Thymus (tissue), 11 donors: ENCODE measurements around the gene GAS7. TPM values are rescaled to one million over a fixed set of nuclear protein-coding genes. Genes with fewer than 3 reads are reported as not detected.

Experiments
- DNase-seq, 9 donors: peaks; one replicate each; pipeline ENCODE4 v3.0.0-alpha.2; 2013; ENCODE audit warnings: low spot score in 9 of 9, low read depth in 6 of 9, missing footprints in 1 of 9
- H3K27ac ChIP-seq, 2 donors: one replicate each; pipeline ENCODE4 v1.5.1; 2013; ENCODE audit warnings: control low read depth in 1 of 2, low read depth in 1 of 2, low read length in 1 of 2, mild to moderate bottlenecking in 1 of 2, moderate library complexity in 1 of 2
- H3K27me3 ChIP-seq, 2 donors: one replicate each; pipeline ENCODE4 v1.5.1; 2013; ENCODE audit warnings: low read length in 1 of 2; ENCODE audit not compliant: control insufficient read depth in 2 of 2, insufficient read depth in 1 of 2
- H3K36me3 ChIP-seq, 2 donors: one replicate each; pipeline ENCODE4 v1.5.1; 2013; ENCODE audit warnings: low read length in 1 of 2, mild to moderate bottlenecking in 1 of 2, moderate library complexity in 1 of 2; ENCODE audit not compliant: control insufficient read depth in 2 of 2, insufficient read depth in 2 of 2
- H3K4me1 ChIP-seq, 2 donors: one replicate each; pipeline ENCODE4 v1.5.1; 2013; ENCODE audit warnings: low read length in 2 of 2; ENCODE audit not compliant: control insufficient read depth in 2 of 2, insufficient read depth in 2 of 2
- H3K4me3 ChIP-seq, 2 donors: one replicate each; pipeline ENCODE4 v1.5.1; 2013; ENCODE audit warnings: low read length in 2 of 2, control low read depth in 1 of 2, mild to moderate bottlenecking in 1 of 2
- H3K9me3 ChIP-seq, 2 donors: one replicate each; pipeline ENCODE4 v1.5.1; 2013; ENCODE audit warnings: low read length in 1 of 2, mild to moderate bottlenecking in 1 of 2; ENCODE audit not compliant: control insufficient read depth in 2 of 2, insufficient read depth in 1 of 2
- WGBS: extraction: QIAGEN DNeasy Blood & Tissue Kit; methylation state at CpG from one replicate; pipeline ENCODE4 v1.1.7; 2013; 5-methylcytosine and 5-hydroxymethylcytosine counted together
- polyA plus RNA-seq: library from polyadenylated mRNA; stranded (reverse); fragments of 200-250 nt; gene quantifications from one replicate; pipeline ENCODE4 v1.2.3, GENCODE V29; 2013
- total RNA-seq: library from RNA; stranded (reverse); fragments of 120-200 nt; gene quantifications from one replicate; pipeline ENCODE4 v1.2.4, GENCODE V29; 2013
- donor health status: healthy.

The GAS7 gene
- total and polyA plus RNA-seq, 2 donors = 4.3 to 9.7 TPM

GRCh38 chr17:10123093-10123492 is 75.3 kb downstream of the GAS7 start:
- WGBS = 89% methylated on average over 2 of the region's 2 CpGs
- Histone ChIP-seq H3K36me3 (no peaks in the 10 kb centered on the region), H3K27me3 (no peaks in the 10 kb centered on the region), H3K27ac (peak overlapping the region; percentile 2 to 91), H3K4me3 (no peak overlapping the region), H3K9me3 (no peaks in the 10 kb centered on the region), H3K4me1 (peaks cover 65 to 88% of the 10 kb centered on the region in 2 donors)
- DNase-seq = no peak

GRCh38 chr17:10121971-10122707 is 76.3 kb downstream of the GAS7 start:
- Histone ChIP-seq H3K36me3 (no peaks in the 10 kb centered on the region), H3K27ac (peak overlapping the region in 1 of 2 donors; percentile 91), H3K4me3 (no peak overlapping the region), H3K4me1 (peaks cover 65 to 88% of the 10 kb centered on the region in 2 donors), H3K27me3 (no peaks in the 10 kb centered on the region), H3K9me3 (no peaks in the 10 kb centered on the region)
- 32% methylated on average over 17 of the region's 17 CpGs for WGBS
- peak in 2 of 9 donors; percentile 42 to 73 for DNase-seq

GRCh38 chr17:10120749-10121148 is 77.7 kb downstream of the GAS7 start:
- 2% methylated on average over 12 of the region's 12 CpGs for WGBS
- peak overlapping the region; percentile 13 to 24 for H3K4me3 ChIP-seq
- DNase-seq = peak in 3 of 9 donors; percentile 59 to 82 (median 64)
- H3K27ac ChIP-seq = peak overlapping the region in 1 of 2 donors; percentile 81
- no peaks in the 10 kb centered on the region for H3K27me3 ChIP-seq
- no peaks in the 10 kb centered on the region for H3K36me3 ChIP-seq
- no peaks in the 10 kb centered on the region for H3K9me3 ChIP-seq
- H3K4me1 ChIP-seq = peaks cover 68 to 88% of the 10 kb centered on the region in 2 donors

- Histone ChIP-seq H3K36me3 (no peaks in the 10 kb centered on the region), H3K4me1 (peaks cover 73 to 94% of the 10 kb centered on the region in 2 donors), H3K4me3 (no peak overlapping the region), H3K27ac (peak overlapping the region in 1 of 2 donors; percentile 69), H3K27me3 (no peaks in the 10 kb centered on the region), H3K9me3 (no peaks in the 10 kb centered on the region)
- 36% methylated on average over 10 of the region's 10 CpGs for WGBS
- DNase-seq = peak in 1 of 9 donors; percentile 42
Measured at GRCh38 chr17:10120109-10120485, 78.3 kb downstream of the GAS7 start.

GRCh38 chr17:10119203-10120108 is 79.0 kb downstream of the GAS7 start:
- H3K4me3 ChIP-seq = no peak overlapping the region
- no peaks in the 10 kb centered on the region for H3K9me3 ChIP-seq
- H3K27ac ChIP-seq = peak overlapping the region; percentile 71 to 81
- peak in 2 of 9 donors; percentile 39 to 57 for DNase-seq
- peaks cover 79 to 100% of the 10 kb centered on the region in 2 donors for H3K4me1 ChIP-seq
- no peaks in the 10 kb centered on the region for H3K36me3 ChIP-seq
- H3K27me3 ChIP-seq = no peaks in the 10 kb centered on the region
- WGBS = 20% methylated on average over 8 of the region's 8 CpGs

GRCh38 chr17:10118788-10119130 is 79.6 kb downstream of the GAS7 start:
- H3K4me1 ChIP-seq = peaks cover 84 to 100% of the 10 kb centered on the region in 2 donors

GRCh38 chr17:10117581-10118001 is 80.8 kb downstream of the GAS7 start:
- H3K4me3 ChIP-seq = no peak overlapping the region
- H3K27me3 ChIP-seq = no peaks in the 10 kb centered on the region
- peak overlapping the region; percentile 10 to 98 for H3K27ac ChIP-seq
- peak in 2 of 9 donors; percentile 49 to 69 for DNase-seq
- no peaks in the 10 kb centered on the region for H3K9me3 ChIP-seq
- no peaks in the 10 kb centered on the region for H3K36me3 ChIP-seq
- WGBS = 25% methylated on average over 7 of the region's 7 CpGs
- peaks cover 86 to 98% of the 10 kb centered on the region in 2 donors for H3K4me1 ChIP-seq

More at GRCh38 chr17:10118788-10119130, 79.6 kb downstream of the GAS7 start:
- 66% methylated on average over 5 of the region's 5 CpGs for WGBS
- no peaks in the 10 kb centered on the region for H3K27me3 ChIP-seq
- no peaks in the 10 kb centered on the region for H3K36me3 ChIP-seq
- no peaks in the 10 kb centered on the region for H3K9me3 ChIP-seq
- no peak overlapping the region for H3K4me3 ChIP-seq
- peak in 1 of 9 donors; percentile 29 for DNase-seq
- peak overlapping the region in 1 of 2 donors; percentile 71 for H3K27ac ChIP-seq

GRCh38 chr17:10116753-10117420 is 81.5 kb downstream of the GAS7 start:
- H3K4me1 ChIP-seq = peaks cover 80 to 91% of the 10 kb centered on the region in 2 donors
- H3K36me3 ChIP-seq = no peaks in the 10 kb centered on the region
- no peak for DNase-seq
- 93% methylated on average over 5 of the region's 5 CpGs for WGBS
- H3K27ac ChIP-seq = peak overlapping the region in 1 of 2 donors; percentile 98
- H3K9me3 ChIP-seq = no peaks in the 10 kb centered on the region
- H3K4me3 ChIP-seq = no peak overlapping the region
- H3K27me3 ChIP-seq = no peaks in the 10 kb centered on the region
